HepG2 (cell line): ENCODE results near the gene CLIP2. TPM values are rescaled to one million over a fixed set of nuclear protein-coding genes. Genes with fewer than 3 reads are reported as not detected.

Source experiments
- MYNN ChIP-seq: sonication (generic); formaldehyde crosslinking; IDR thresholded peaks from 2 replicates; pipeline ENCODE4 v1.4.0; 2020; ENCODE audit warnings: mild to moderate bottlenecking, low read depth, missing genetic modification reagents
- NKX3-1 ChIP-seq: sonication (generic); formaldehyde crosslinking; IDR thresholded peaks from 2 replicates; pipeline ENCODE4 v1.5.0; 2020; ENCODE audit warnings: missing genetic modification reagents
- NR2F6 ChIP-seq, 2 experiments: IDR thresholded peaks; 2 replicates each; pipeline ENCODE4 v1.6.1; 2016; ENCODE audit warnings: antibody characterized with exemption in 1 of 2, mild to moderate bottlenecking in 1 of 2
- PTBP1 ChIP-seq: fragments of 200-400 bp; formaldehyde crosslinking; IDR thresholded peaks from 2 replicates; pipeline ENCODE4 v1.6.1; 2018; ENCODE audit warnings: low read length, low read depth; ENCODE audit not compliant: poor library complexity, severe bottlenecking
- SP2 ChIP-seq: sonication (generic); formaldehyde crosslinking; IDR thresholded peaks from 2 replicates; pipeline ENCODE4 v1.5.1; 2020; ENCODE audit warnings: mild to moderate bottlenecking, missing genetic modification reagents
- SPEN ChIP-seq: sonication (generic); formaldehyde crosslinking; IDR thresholded peaks from 2 replicates; pipeline ENCODE4 v1.5.1; 2020; ENCODE audit warnings: low read depth, mild to moderate bottlenecking, missing genetic modification reagents
- ZFP62 ChIP-seq: sonication (generic); formaldehyde crosslinking; IDR thresholded peaks from 2 replicates; pipeline ENCODE4 v1.4.0; 2020; ENCODE audit warnings: missing genetic modification reagents
- ZFYVE20 ChIP-seq: sonication (generic); formaldehyde crosslinking; IDR thresholded peaks from 2 replicates; pipeline ENCODE4 v1.8.0; 2023; ENCODE audit warnings: low read depth, mild to moderate bottlenecking, moderate library complexity, missing genetic modification reagents, borderline replicate concordance
- ZNF292 ChIP-seq: sonication (generic); formaldehyde crosslinking; IDR thresholded peaks from 2 replicates; pipeline ENCODE4 v1.8.1; 2022; ENCODE audit warnings: mild to moderate bottlenecking, low read depth, missing genetic modification reagents, borderline replicate concordance
- ZNF567 ChIP-seq: sonication (generic); formaldehyde crosslinking; IDR thresholded peaks from 2 replicates; pipeline ENCODE4 v1.8.1; 2023; ENCODE audit warnings: mild to moderate bottlenecking, missing genetic modification reagents, borderline replicate concordance
- ZNF598 ChIP-seq: sonication (generic); formaldehyde crosslinking; IDR thresholded peaks from 2 replicates; pipeline ENCODE4 v1.5.1; 2020; ENCODE audit warnings: mild to moderate bottlenecking, missing genetic modification reagents, borderline replicate concordance
- ZNF768 ChIP-seq: sonication (generic); formaldehyde crosslinking; IDR thresholded peaks from 2 replicates; pipeline ENCODE4 v1.4.0; 2020; ENCODE audit warnings: missing genetic modification reagents
- ZNF850 ChIP-seq: sonication (generic); formaldehyde crosslinking; conservative IDR thresholded peaks from 2 replicates; pipeline ENCODE4 v1.9.0; 2021; ENCODE audit warnings: mild to moderate bottlenecking, missing genetic modification reagents
- ZSCAN30 ChIP-seq: sonication (generic); formaldehyde crosslinking; IDR thresholded peaks from 2 replicates; pipeline ENCODE4 v1.5.0; 2020; ENCODE audit warnings: mild to moderate bottlenecking, missing genetic modification reagents
- polyA plus RNA-seq, 8 experiments: library from polyadenylated mRNA; depleted of rRNA in 3 of 8; stranded (reverse) in 7 of 8; unstranded in 1 of 8; fragments of >200 nt; fragmentation: Illumina TruSeq in 4 of 8; extraction: Trizol in 4 of 8; gene quantifications; 2 replicates each; pipeline versions ENCODE4 v1.2.1 to v1.2.3, GENCODE V29; 2011 to 2016; ENCODE audit warnings: low read depth in 4 of 8, missing spikeins in 1 of 8, mixed read lengths in 1 of 8; ENCODE audit not compliant: insufficient read depth in 1 of 8
- total RNA-seq, 5 experiments: library from RNA; depleted of rRNA; stranded (reverse); fragments of >200 nt; fragmentation: Illumina TruSeq; extraction: Trizol; gene quantifications; 2 replicates each; pipeline ENCODE4 v1.2.3, GENCODE V29; 2016; ENCODE audit warnings: low read depth in 1 of 5
- TF ChIP-seq, protein P1 (sequence below): sonication (generic); formaldehyde crosslinking; IDR thresholded peaks from 2 replicates; pipeline ENCODE4 v1.8.1; 2023; ENCODE audit warnings: mild to moderate bottlenecking, moderate library complexity, missing genetic modification reagents
- TF ChIP-seq, protein P2 (sequence below): sonication (generic); formaldehyde crosslinking; IDR thresholded peaks from 2 replicates; pipeline ENCODE4 v1.4.0; 2020; ENCODE audit warnings: missing genetic modification reagents, borderline replicate concordance
- TF ChIP-seq, protein P3 (sequence below): sonication (generic); formaldehyde crosslinking; IDR thresholded peaks from 2 replicates; pipeline ENCODE4 v1.4.0; 2020; ENCODE audit warnings: missing genetic modification reagents
- TF ChIP-seq, protein P4 (sequence below): sonication (generic); formaldehyde crosslinking; IDR thresholded peaks from 2 replicates; pipeline ENCODE4 v1.5.1; 2020; ENCODE audit warnings: mild to moderate bottlenecking, missing genetic modification reagents, moderate library complexity

CLIP2 gene
- total and polyA plus RNA-seq, 2 of the 13 experiments (the other 11 are each of a cell fraction or from before 2014, with no cell fraction given): 6.5 to 17.4 TPM

DNA sequence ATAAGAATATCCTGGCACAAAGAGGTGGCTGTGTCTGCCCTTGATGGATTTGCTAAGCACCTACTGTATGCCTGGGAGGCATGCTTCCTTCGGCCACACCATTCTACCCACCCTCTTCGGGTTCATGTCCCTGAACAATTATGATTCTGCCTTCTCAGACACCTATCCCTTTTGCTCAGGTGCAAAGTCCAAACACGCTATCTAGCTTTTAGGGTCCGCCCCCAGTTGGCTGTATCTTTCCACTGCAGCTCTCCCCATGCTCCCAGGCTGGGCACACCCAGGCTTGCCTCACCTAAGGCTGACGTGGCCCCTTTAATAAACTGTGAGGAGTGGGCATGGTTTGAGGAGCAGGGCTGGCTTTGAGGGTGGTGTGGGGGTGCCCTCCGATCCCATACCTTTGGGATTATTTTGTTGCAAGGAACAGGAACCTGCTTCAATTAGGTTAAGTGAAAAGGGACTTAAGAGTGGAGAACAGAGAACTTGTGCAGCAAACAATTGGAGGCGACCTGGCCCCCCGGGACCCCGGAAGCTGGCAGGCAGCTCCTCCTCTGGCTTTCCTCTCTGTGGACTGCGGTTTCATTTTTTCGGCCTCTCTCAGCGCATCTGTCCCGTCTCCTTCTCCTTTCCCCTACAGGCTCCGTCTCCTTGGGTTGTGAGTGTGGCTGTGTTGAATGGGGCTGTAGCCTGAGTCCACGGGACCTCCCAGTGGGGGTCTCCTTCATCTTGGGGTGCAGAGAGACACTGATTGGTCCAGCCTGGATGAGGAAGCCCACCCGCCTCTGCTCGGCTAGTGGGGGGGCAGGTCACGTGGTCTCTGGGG lies 3.8 kb downstream of the CLIP2 start (continued):
- TF ChIP-seq, protein P1, sequence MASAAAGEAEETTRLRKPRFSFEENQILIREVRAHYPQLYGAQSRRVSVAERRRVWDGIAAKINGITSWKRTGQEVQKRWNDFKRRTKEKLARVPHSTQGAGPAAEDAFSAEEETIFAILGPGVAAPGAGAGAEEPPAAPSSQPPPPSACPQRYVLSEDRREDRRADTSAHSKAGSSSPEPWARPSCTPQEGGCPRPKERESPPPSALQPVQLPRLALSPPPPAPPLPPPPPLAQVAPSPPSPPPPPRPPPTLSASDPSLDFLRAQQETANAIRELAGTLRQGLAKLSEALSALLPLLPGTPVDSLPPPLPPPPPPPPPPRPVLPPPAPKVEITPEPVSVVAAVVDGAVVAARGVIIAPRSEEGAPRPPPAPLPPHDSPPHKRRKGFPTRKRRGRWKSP: peak; percentile 50; the same call in 1 of the 2 replicates
- no peak for TF ChIP-seq MYNN
- TF ChIP-seq, protein P2, sequence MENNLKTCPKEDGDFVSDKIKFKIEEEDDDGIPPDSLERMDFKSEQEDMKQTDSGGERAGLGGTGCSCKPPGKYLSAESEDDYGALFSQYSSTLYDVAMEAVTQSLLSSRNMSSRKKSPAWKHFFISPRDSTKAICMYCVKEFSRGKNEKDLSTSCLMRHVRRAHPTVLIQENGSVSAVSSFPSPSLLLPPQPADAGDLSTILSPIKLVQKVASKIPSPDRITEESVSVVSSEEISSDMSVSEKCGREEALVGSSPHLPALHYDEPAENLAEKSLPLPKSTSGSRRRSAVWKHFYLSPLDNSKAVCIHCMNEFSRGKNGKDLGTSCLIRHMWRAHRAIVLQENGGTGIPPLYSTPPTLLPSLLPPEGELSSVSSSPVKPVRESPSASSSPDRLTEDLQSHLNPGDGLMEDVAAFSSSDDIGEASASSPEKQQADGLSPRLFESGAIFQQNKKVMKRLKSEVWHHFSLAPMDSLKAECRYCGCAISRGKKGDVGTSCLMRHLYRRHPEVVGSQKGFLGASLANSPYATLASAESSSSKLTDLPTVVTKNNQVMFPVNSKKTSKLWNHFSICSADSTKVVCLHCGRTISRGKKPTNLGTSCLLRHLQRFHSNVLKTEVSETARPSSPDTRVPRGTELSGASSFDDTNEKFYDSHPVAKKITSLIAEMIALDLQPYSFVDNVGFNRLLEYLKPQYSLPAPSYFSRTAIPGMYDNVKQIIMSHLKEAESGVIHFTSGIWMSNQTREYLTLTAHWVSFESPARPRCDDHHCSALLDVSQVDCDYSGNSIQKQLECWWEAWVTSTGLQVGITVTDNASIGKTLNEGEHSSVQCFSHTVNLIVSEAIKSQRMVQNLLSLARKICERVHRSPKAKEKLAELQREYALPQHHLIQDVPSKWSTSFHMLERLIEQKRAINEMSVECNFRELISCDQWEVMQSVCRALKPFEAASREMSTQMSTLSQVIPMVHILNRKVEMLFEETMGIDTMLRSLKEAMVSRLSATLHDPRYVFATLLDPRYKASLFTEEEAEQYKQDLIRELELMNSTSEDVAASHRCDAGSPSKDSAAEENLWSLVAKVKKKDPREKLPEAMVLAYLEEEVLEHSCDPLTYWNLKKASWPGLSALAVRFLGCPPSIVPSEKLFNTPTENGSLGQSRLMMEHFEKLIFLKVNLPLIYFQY (CRISPR knock-in tag): no peak
- no peak for TF ChIP-seq ZFP62 (CRISPR knock-in tag)
- TF ChIP-seq ZNF768 (CRISPR knock-in tag): no peak
- no peak for TF ChIP-seq PTBP1
- TF ChIP-seq NKX3-1 (CRISPR knock-in tag): no peak
- peak; percentile 54; the same call in 1 of the 2 replicates for TF ChIP-seq ZNF598 (CRISPR knock-in tag)
- no peak for TF ChIP-seq ZNF850 (CRISPR knock-in tag)
- peak; percentile 51; the same call in 1 of the 2 replicates for TF ChIP-seq SPEN
- peak; percentile 19; the same call in 1 of the 2 replicates for TF ChIP-seq NR2F6 (IDR thresholded peaks at IDR 0.05)
- peak; percentile 66 for TF ChIP-seq NR2F6 (CRISPR knock-in tag; IDR thresholded peaks at IDR 0.05)
- no peak for TF ChIP-seq ZFYVE20 (CRISPR knock-in tag)
- TF ChIP-seq ZNF292 (CRISPR knock-in tag): peak; percentile 37; the same call in 1 of the 2 replicates
- TF ChIP-seq ZNF567 (CRISPR knock-in tag): no peak
- TF ChIP-seq, protein P3, sequence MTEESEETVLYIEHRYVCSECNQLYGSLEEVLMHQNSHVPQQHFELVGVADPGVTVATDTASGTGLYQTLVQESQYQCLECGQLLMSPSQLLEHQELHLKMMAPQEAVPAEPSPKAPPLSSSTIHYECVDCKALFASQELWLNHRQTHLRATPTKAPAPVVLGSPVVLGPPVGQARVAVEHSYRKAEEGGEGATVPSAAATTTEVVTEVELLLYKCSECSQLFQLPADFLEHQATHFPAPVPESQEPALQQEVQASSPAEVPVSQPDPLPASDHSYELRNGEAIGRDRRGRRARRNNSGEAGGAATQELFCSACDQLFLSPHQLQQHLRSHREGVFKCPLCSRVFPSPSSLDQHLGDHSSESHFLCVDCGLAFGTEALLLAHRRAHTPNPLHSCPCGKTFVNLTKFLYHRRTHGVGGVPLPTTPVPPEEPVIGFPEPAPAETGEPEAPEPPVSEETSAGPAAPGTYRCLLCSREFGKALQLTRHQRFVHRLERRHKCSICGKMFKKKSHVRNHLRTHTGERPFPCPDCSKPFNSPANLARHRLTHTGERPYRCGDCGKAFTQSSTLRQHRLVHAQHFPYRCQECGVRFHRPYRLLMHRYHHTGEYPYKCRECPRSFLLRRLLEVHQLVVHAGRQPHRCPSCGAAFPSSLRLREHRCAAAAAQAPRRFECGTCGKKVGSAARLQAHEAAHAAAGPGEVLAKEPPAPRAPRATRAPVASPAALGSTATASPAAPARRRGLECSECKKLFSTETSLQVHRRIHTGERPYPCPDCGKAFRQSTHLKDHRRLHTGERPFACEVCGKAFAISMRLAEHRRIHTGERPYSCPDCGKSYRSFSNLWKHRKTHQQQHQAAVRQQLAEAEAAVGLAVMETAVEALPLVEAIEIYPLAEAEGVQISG: peak; percentile 43
- TF ChIP-seq SP2: no peak
- TF ChIP-seq, protein P4, sequence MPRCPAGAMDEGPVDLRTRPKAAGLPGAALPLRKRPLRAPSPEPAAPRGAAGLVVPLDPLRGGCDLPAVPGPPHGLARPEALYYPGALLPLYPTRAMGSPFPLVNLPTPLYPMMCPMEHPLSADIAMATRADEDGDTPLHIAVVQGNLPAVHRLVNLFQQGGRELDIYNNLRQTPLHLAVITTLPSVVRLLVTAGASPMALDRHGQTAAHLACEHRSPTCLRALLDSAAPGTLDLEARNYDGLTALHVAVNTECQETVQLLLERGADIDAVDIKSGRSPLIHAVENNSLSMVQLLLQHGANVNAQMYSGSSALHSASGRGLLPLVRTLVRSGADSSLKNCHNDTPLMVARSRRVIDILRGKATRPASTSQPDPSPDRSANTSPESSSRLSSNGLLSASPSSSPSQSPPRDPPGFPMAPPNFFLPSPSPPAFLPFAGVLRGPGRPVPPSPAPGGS (CRISPR knock-in tag): no peak
- TF ChIP-seq ZSCAN30: 0 out of 2 replicates have a peak, but pooled peaks have one; percentile 14
